Activated gamma-delta T cell treated with Interleukin-2 at 50 U/mL for 16 hours (primary cell): Measurements from ENCODE around the gene EML6.

ENCODE experiments used
- DNase-seq: peaks from one replicate; pipeline ENCODE4 v3.0.0-alpha.2; 2020

EML6 gene

DNA sequence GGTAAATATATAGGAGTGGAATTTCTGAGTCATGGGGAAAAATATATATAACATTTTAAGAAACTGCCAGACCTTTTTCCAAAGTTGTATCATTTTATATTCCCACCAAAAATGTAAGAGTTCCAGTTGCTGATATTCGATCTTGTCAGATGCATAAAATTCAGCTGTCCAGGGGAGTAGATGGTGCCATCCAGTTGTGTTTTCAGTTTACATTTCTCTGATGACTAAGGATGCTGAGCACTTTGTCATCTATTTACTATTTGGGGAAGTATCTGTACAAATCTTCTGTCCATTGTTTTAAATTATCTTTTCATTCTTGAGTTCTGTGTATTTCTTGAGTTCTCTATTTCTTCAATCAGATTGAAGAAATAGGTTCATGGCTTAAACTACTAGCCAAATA is 200.7 kb downstream of the EML6 start:
- no peak for DNase-seq

DNA sequence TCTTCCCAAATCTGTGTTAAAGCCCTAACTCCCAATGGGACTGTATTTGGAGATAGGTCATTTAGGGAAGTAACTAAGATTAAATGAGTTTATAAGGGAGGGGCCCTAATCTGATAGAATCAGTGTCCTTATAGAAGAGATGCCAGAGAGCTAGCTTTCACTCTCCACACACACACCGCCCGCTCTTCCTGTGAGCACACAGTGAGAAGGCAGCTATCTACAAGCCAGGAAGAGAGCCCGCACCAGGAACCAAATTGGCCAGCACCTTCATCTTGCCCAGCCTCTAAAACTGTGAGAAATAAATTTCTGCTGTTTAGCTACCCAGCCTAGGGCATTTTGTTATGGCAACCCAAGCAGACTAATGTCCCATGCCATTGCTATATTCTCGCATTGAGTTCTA is 201.6 kb downstream of the EML6 start:
- no peak for DNase-seq

DNA sequence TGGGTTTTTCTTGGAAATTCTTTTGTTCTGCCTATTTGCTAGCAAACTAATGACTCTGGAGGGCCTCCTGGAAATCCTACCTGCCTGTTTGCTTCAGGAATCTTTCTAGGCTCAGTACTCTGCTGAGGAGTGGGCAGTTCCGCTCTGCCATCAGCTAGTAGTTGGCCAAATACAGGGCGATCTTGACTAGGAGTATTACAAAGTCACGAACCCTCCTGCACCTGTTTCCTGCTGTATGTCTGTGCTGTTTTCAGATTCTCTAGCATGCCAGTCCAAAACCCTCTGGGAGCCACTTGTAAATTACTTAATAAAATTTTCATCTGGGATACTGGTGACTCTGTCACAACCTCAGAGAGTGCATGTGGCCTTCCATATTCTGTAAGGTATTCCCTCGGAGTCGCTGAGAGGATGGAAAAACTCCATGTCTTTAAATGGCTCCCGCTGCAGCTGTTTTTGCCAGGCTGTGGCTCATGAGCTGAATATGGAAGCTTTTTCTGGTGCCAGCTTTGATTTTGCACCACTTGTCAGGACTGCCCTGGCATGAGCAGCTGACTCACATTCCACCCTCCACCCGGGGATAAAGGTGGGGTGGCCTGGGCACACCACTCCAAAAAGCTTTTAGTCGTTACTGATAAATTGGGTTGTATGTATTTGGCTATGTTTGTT is 203.8 kb downstream of the EML6 start:
- no peak for DNase-seq

DNA sequence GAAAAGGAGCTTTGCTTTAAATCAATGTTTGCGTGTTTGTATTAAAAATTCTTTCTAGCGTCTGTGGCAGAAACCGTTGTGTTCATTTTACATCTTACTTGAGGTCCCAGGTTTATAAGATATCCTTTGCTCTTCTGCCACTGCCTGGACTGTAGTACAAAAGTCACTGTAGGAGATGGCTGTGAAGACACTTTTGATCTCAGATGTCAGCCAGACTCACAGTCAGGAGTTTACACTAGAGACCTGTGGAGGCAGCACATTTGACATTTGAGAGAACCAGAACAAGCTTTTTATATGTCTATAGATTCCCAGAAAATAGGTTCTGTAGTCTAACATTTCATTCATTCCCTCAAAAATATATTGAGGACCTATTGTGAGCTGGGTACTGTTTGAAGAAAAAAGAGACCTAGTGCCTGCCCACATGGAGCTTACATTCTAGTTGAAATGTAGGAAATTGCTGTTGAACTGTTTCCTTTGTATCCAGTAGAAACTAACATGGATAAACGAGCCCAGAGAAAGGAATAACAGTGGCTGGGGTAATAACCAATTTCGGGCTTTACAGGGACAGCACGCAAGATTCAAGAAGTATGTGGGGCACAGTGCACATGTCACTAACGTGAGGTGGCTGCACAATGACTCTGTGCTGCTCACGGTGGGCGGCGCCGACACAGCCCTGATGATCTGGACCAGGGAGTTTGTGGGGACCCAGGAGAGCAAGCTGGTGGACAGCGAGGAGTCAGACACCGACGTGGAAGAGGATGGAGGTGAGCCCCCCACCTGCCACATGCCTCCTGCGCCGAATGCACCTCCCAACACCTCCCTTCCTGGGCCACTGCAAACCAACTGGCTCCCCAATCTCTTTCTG is 204.5 kb downstream of the EML6 start:
- DNase-seq: no peak

DNA sequence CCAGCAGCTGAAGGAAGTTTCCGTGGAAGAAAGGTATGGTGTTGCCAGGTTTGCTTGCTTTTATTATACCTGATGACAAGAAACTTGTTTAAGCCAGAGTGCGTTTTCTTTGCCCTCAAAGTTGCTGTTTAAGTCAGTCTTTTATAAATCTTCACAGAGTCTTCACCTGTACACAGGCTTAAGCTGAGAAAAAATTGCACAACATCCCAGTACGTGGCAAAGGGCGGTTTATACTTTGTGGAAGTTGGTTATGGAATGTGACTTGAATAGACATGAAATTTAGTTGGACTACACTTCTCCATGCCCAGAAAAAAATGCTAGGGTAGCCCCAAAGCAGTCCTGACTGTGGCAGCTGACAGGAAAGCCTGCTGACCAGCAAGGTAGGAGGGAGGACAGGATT is 205.3 kb downstream of the EML6 start:
- DNase-seq: no peak

DNA sequence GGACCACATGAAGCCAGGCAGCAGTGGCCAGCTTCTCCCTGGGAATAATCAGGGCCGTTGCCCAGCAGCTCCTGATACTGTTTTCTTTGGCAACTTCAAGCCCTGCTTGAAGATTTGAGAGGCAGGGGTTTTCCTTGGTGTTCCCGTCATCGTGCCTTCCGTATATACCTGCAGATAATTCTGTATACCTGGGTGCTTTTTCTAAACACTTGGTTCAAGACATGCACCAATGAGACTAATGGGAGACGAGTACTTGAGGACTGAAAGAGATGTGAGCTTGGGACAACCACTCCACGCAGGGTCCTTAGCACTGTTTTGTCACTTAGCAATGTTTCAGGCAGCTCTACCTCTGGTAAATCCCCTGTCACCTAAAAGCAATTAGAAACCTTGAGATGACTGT is 208.0 kb downstream of the EML6 start:
- no peak for DNase-seq

DNA sequence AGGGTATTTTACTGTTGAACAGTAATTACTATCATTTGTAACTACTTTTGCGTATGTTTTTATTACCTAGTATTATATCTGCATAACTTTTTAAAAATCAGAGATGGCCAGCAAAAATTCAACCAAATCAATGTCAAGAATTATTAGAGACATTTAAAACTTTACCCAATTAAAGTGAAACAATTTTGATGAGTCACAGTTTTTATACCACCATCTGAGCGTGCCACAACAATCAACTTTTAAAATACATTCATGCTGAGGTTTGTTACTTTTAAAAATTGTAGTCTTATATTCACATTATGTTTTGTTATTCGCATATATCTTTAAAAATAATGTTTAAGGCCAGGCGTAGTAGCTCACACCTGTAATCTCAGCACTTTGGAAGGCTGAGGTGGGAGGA is 211.9 kb downstream of the EML6 start:
- DNase-seq: no peak

DNA sequence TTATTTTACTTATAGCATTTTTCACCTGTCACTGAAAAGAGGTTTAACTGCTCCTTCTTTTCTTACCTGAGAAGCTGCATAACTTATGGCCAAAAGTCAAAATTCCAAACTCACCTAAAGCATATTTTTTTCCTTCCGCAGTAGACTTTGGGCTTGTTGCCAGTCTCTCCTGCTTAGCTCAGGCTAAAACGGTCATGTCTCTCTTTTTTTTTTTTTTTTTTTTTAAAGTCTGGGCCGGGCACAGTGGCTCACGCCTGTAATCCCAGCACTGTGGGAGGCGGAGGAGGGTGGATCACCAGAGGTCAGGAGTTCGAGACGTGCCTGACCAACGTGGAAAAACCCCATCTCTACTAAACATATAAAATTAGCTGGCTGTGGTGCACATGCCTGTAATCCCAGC is 213.3 kb downstream of the EML6 start:
- no peak for DNase-seq

DNA sequence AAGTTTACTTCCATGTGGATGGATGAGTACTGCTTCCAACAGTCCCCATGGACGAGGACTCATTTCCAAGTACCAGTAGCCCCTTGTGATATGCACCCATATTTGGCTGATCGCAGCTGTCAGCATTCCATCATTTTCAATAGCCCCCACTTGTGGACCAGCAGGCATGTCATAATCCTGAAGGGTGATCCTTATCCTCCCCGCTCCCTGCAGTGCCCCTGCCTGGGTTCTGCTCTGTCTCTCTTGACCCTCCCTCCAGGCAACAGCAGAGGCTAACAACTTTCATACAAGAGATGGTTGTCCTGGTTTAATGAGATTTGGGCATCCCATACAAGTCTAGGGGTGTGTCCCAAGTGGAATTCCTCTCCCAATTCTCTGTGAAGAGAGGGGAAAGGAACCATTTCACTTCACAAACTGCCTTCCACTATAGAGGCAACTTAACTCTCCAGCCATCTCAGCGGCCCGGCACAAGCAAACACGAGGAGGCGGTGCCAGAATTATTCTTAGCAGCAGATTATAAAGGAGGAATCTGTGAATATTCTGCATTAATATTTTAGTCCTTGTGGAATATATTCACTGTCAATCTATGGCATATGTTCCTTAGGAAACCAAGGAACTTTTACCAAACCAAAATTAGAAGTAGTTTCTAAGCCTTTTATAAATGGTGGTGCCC is 216.1 kb downstream of the EML6 start:
- no peak for DNase-seq

DNA sequence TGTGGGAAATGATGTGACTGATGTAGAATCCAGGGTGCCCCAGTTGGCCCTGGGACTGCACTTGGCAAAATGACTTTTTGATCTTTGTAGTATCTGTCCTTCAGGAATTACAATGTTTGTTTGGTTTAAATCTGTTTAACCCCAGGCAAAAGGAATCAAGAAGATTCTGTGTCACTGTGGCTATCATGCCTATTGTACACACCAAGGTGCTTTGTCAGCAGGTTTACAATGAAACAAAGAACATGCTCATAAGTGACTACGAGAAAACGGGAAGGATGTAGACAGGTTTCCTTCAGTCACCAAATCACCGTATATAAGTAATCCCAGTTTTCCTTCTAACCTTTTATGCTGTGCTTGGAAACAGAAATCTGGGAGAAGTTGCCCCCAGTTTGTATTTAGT is 217.3 kb downstream of the EML6 start:
- no peak for DNase-seq

DNA sequence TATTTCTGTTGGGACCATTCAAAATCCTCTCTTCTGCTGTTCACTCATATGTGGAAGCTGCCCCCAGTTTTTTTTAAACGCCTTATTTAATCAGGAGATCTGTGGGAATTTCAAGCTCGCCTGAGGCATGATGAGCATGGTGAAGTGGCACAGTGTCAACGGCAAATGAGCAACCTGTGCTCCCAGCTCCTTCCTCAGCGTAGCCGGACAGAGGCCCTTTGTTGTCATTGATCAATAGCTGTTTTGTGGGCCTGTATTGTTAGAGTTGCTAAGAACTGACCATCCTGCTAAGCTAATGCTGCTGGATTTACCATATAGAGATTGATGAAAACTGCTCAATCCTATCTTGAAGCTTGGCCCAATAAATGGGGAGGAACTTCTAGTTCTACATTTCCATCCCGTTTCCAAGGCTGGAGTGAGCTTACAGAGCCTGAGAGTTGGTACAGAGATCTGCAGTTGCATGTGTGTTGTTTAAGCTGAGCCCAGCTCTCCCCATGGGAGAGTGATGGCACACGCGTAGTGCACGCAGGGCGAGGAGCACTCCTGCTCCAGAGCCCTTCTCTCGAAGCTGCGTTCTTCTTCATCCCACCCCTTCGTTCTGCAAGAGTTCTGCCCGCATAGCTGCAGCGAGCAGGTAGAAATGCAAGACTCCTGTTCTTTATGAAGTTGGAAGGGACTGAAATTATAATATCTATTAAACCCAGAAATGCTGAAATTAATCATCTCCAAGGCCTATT is 218.0 kb downstream of the EML6 start:
- DNase-seq: no peak

DNA sequence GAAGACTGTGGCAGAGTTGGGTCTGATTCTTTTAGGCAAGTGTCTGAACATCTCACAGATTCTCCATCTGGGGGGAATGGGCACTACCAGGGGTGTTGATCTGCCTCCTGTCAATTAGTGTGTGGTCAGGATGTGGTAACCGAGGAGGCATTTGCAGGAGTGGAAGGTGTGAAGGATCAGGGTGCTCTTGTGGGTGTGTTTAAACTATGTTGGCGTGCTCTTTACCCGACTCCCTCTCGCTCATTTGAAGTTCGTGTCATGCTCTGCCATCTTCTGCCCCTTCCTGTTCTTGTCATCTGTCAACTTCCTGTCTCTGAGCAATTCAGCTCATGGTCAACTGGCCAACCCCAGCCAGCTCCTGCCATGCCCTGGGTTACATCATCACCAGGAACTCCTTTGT is 218.9 kb downstream of the EML6 start:
- DNase-seq: peak; percentile 40

DNA sequence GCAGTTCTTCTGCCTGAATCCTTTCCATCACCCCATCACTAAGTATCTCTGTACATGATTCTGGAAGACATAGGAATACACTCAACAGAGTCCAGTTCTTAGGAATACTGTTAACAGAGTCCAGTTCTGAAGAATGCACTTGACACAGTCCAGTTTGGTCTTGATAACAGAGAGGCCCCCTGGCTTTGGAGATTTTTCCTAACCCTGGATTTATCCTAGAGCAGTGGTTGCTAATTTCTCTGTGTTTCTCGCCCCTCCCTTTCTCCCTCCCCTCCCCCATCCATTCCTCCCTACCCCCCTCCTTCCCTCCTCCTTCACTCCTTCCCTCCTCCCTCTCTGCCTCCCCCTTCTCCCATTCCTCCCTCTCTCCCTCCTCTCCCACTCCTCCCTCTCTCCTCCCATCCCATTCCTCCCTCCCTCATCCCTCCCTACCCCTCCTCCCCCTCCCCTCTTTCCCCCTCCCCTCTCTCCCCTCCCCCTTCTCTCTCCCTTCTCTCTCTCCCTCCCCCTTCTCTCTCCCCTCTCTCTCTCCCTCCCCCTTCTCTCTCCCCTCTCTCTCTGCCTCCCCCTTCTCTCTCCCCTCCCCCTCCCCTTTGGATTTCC is 221.4 kb downstream of the EML6 start:
- no peak for DNase-seq

DNA sequence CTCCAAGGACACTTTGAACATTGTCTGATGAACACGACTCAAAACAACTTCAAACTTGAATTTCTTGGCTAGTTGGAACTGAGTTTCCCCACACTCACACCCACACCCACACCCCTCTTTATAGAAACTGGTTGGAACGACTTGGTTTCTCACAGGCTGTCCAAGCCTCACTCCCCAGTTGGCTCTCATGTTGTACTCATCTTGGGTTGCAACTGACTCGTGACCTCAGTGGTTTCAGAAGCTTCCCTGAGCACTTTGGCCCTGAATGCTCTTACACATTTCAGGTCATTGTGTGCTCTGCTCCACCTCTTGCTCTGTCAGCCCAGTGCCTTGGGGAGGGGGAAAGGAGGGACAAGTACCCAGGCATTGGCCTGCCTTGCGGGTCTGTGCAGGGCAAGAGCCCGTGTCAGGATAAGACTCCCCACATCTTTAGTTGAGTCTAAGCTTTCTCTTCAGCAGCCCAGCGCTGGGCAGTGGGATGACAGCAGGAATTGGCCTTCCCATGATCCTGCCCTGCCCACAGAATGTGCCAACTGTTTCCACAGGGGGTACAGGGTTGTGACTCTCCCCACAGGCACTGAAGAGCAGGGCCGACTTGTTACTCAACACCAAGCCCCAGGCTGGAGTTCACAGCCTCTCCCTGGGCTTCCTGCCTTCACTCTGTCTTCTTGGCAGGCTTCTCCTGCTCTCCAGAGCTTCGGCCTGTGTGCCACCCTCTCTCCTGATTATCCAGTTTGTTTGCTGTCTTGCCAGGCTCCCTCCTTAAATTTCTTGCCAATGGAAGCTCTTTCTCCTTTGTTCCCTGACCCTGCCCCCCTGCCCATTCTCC is 222.1 kb downstream of the EML6 start:
- DNase-seq: no peak

DNA sequence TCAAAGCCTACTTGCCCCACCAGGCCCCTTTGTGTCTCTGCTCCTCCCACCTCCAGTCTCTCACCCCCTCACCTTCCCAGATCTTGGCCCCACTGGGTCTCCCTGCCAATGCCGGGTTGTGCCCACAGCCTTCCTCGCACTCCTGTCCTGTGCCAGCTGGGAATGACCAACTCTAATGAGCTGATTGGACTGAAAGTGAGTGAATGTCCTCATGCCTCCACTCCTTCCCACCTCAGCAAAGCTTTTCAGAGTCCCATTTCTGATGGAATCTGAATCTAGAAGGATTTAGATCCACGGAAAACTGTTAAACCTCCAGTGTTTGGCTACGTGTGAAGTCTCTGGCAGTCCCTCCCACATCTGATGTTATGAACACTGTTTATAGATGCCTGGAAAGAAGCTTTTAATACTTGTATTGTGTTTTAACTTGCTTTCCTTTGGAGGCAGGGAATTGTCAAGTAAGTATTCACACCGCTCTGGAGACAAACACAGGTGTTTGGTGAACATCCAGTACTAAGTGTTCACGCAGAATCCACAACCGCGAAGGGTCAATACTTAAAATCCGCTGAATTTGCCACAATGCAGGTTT is 222.9 kb downstream of the EML6 start:
- DNase-seq: no peak

DNA sequence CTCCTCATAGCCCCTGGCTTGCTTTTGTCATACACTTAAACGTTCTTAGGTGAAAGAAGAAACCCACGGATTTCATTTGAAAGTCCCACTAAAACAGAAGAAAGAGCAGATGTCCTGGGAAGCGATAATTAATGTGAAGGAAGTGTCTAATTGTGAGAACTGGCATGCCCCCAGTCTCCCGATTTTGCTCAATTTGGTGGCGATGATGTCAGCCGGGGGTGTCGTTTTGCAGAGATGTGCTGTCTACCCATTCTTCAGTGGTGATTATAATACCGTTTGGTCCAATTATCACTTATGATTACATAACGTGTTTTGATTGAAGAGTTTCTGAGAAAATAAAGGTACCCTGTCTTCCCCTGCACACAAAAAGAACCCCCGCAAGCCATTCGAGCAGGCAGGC is 223.7 kb downstream of the EML6 start:
- no peak for DNase-seq

DNA sequence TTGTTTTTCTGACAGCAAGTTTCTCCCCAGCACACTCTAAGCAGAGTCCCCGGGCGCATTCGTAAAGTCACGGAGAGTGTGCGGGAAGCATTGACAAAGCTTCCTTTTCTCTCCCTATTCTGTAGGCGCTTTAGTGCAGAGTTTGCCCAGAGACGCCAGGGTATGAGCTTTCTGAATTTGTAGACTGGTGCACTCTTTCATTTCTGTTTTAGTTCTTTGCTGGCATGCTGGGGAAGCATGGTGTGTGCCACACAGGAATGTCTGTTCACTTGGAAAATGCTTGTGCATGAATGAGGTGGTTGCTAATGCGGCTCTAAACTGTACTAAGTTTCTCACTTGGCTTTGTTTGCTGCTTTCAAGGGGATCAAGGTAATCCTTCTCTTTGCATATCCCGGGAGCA is 224.2 kb downstream of the EML6 start:
- DNase-seq: no peak

DNA sequence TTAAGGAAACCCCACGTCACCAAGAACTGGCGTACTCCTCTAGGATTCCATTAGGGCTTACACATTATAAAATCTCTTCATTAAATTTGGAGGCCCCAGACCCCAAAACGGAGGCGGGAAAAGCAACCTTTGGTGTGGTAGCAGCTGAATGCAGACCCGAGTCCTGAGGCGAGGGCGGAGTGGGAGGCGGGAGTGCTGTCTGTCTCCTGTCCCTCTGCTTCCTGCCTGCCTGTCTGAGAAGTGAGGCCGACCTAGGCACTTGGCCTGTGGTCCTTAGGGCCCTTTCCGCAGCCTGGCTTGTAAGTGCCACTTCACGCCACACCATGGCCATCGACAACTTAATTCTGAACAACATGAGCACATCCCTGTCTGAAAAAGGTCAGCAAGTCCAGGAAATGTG is 224.7 kb downstream of the EML6 start:
- no peak for DNase-seq

DNA sequence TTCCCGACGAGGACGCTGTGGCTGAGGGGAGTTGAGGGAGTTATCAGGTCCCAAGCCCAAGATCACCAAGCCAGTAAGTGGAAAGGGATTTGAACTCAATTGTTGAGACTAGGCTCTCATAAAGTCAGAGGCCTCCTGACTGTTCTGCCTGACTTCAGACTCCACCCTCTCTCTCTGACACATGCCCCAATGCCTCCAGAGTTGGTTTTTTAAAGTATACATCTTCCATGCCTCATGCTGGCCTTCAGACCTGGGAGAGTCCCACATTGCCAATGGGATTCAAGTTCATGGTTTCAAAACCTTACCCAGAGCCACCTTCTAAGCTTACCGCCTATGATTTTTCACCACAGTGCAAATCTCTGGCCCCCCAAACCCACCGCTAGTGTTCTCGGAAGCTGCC is 226.0 kb downstream of the EML6 start:
- no peak for DNase-seq

DNA sequence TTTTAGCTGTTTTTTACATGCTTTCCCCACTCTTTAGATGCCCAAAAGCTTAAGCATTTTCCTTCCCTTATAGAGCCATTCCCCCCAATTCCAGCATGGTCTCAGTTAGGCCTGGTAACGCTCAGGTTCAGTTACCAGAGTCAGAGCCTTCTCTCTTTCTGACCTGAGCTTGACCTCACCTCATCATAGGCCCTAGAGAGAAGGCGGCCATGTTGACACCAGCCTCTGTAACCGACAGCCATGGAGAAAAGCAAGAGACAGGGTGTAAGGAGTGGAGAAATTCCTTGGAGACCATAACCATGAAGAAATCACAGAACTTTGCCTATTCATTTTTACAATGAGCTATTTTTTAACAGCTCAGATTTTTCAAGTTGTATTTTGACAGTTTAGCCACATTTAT is 227.3 kb downstream of the EML6 start:
- no peak for DNase-seq

DNA sequence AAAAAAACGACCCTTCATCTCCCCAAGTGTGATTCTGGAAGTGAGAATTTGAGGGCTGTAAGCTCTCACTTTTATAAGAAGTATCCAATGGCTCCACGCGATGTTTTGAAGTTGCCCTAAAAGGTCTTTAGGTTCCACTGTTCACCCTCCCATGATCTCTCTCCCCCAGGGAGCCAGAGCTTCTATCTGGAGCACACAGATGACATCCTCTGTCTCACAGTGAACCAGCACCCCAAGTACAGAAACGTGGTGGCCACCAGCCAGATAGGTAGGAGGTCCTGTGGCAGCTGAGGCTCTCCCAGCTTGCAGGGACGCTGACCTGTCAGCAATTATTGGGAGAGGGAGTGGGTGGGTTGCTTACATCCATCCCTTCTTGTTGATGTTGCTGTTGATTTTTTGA is 229.0 kb downstream of the EML6 start:
- DNase-seq: no peak

DNA sequence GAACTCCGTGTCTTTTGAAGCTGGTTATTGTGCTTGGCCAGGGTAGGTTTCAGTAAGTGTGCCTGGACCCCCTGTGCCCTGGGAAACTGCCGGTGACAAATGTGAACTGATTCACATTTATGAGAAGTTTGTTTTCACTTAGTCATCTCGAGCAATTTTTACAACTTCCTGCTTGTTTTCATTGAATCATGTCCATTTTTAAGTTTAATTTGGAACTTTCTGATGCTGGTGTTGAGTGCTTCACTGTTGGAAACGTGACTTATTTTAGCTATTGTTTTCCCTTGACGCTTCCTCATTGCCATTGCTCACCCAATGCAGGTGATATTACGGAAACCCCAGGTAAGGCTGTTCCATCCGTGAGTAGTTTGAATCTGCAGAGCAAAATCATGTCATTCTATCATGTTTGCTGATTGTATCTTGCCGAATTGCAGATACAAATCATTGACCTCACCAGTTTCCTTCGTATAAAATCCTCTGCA is 229.6 kb downstream of the EML6 start:
- DNase-seq: no peak
